ENCODE data around the gene CRYBA2.

CRYBA2 gene

DNA sequence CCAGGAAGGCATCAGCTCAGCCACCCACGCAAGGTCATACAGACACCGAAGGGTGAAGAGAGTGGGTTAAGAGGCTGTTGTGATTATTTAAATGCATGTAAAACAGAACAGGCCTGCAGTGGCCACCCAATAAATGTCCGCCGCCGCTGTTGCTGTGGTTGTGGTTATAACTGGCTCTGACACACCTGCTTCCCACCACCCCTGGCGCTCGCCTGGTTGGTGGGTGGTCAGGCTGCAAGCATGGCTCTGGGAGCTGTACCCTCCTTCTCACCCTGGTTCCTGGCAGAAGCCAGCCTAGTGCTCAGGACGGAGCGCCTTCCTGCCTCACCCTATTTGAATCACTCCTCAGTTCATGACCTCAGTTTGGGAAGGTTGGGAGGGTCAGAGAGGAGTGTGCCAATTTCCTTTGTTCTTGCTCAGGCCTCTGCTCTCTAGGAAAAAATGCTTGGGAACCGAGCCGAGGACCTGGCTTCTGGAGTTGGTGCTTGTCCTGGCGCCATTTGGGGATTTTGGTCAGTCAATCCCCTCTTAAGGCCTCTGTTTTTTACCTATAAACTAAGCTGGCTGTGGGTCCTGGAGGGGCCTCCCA is 5.3 kb upstream of the CRYBA2 start:
- no peak for DNase-seq

DNA sequence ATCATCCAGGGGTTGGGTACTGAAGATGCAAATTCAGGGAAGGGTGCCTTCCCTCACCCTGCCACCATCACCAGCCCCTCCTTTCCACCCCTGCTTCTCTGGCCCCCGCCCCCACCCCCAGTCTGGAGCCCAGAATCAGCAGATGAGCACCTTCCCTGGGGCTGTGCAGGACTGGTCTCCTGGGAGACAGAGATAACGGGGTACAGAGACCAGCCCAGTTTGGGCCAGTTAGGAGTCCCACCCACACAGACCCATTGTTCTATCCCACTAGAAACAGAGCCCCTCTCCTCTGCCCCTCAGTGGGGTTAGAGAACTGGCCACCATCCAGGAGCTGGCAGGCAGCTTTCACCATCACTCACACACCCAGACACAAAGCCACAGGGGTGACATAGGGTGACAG is 4.5 kb upstream of the CRYBA2 start:
- no peak for DNase-seq

DNA sequence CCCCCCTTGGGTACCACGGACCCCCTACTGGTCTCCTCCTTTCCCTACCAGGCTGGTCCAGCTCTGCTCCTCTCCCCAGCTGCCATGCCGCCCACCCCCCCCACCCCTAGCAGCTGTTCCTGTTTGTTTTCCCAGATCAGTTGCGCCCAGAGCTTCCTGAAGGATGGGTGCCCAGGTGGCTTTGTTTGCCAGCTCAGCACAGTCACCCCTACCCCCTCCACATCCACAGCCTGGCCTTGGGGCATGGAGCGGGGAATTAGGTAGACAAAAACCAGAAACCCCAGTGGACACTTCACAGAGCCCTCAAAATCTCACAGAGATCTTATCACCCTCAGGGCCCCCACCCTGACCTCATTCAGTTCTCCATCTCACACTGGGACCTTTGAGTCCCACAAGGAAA is 3.7 kb upstream of the CRYBA2 start:
- no peak for DNase-seq

DNA sequence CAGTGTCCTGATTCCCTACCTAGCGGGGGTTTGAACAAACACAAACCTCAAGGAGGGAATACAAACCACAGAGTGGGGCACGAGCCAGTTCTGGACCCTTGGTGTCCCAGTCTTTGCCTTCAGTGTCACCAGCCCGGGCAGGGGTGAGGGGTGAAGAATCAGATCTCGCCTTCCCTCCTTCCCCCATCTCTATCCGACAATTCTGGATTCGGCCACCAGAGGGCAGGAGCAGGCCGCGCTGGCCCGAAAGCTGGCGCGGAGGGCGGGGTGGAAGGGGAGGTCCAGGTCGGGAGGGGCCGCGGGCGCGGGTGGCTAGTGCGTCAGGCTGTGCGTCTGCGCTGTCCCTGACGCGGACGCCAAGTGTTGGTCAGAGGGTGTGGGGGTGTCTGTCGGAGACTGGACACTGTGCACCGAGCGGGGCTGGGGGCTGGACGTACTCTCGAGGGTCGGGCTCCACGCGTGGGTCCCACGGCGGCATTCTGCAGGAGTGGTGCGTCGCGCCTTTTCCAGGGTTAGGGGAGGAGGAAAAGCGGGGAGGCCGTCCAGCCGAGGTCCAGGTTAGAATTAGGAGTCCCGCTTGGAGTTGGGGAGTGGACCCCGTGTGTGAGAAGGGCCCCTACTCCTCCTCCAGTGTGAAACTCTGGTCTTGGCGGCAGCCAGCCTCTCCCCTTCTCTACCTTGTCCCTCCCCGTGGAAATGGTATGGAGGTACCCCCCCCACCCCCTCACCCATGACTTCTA is 2.9 kb upstream of the CRYBA2 start:
- peak; percentile 68 for DNase-seq

DNA sequence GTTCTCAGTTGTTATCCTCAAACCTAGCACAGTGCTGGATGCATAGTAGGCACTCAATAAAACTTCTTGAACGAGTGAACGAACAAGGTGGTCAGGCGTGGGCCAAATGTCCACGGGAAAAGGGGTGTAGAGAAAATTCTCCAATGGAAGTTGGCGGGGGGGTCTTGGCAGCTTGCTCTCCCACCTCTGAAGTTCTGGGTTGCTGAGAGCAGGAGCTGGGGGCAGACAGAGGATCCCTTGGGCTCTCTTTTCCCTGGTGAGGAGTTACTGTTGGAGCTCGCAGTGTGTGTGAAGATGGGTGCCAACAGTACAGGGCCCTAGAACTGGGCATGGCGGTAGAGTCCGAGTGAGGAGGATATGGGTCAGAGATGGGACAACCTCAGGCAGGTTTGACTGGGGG is 2.3 kb upstream of the CRYBA2 start:
- DNase-seq: no peak

DNA sequence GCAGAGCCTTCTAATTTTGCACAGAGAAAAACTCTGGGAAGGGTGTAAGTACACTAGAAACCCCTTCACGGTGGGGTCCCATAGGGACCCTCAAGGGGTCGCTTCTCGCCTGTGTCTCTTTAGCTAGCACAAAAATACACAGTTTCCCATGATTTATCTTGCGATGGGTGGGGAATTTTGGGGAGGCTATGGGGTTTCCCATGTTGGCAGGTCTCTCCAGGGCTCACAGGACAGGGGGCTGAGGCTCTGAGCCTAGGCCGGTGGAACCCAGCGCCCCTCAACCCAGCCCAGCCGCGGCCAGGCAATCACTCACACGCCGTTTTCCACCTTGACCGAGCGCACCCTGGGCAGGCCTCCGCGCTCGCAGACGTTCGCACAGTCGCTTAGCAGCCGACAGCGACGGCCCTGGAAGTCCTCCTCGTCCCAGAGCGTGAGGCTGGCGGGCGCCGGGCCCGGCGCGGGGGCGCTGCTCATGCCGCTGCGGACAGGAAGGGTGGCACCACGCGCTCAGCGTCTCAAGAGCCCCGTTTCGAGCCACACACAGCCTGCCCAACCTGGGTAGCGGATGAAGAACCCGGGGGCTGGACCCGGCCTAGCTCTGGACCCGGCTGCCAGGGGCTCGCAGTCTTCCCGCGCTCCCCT is 398 bp downstream of the CRYBA2 start:
- no peak for DNase-seq

DNA sequence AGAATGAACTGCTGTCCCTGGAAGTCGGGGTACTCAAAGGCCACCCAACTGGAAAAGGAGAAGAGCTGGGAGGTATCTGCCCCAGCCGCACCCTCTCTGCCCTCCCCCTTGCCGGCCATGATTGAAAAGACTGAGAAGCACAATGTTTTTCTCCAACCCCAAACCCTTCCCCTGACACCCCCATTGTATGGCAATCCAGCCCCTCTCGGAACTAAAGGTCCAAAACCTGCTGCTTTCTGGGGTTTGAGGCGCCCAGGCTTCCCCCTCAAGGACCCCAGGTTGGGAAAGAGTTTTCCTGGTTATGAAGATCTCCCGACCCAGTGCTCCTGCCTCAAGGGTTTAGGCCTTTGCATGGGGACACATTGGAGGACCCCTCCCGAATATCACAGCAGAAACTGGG is 1.0 kb downstream of the CRYBA2 start:
- no peak for DNase-seq

DNA sequence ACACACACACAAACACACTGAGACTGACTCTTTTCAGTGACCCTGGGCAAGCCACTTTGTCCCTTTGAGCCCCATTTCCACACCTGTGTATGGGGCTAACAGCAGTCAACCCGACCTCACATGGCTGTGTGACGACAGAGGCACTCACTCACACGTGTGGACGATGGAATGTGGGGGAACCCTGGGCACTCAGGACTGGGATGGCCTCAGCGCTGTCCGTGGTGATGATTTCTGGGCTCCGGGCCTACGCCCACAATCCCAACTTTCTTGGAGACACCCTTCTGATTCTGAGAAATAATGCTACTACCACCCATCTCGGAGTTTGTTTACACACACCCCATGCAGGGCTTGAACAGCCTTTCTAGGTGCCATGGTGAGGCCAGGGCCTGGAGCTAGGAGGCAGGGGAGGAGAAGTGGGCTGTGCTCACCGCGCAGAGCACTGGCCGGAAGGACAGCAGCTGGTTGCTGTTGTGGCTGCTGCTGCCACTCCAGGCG is 1.5 kb downstream of the CRYBA2 start:
- no peak for DNase-seq

DNA sequence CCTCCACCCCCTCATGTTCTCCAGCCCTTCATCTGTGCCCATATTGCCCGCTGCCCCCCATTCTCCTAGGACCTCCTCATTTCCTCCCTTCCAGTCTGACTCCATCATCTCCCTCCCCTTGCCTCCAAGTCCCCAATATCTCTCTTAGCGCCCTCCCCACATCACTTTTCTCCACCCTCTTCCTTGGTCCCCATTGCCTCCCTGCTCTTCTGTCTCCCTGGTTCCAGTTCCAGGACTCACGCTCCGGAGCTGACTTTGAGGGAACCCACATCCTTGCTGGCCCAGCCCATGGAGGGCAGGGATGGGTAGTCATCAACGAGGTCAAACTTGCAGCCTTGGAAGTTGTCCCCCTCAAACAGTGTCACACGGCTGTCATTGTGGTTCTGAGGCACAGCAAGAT is 2.6 kb downstream of the CRYBA2 start:
- no peak for DNase-seq

DNA sequence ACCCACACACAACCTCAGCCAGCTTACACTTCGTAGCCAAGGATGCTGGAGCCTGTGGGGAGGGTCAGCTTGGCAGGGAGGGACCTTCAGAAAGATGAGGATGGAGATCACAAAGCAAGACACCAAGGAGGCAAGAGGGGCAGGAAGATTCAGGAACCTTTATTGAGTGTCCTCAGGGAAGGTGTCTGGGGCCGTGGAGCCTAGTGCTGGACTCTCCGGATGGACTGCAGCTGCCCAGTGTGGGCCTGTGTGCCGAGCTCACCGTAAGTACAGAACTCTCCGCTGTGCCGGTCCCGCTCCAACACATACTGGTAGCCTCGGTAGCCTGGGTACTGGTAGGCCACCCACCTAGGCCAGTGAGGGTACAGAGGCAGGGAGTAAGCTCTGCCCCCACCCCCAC is 3.2 kb downstream of the CRYBA2 start:
- no peak for DNase-seq

DNA sequence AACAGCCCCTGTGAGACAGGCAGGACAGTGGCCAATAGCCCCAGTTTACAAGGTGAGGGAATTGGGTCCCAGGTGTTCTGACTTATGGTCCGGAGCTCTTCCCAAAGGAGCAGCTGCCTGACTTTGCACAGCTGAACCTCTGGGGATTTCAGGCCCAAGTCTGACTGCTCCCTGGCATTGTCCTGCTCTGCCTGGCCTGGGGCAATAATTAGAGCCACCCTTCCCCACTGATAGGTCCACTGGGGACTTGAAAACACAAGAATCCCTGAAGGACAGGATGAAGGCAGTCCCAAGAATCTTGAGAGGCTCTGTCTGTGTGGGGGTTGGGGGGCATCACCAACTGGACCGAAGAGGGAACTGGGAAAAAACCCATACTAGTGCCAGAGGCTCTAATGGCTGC is 4.6 kb downstream of the CRYBA2 start:
- no peak for DNase-seq

DNA sequence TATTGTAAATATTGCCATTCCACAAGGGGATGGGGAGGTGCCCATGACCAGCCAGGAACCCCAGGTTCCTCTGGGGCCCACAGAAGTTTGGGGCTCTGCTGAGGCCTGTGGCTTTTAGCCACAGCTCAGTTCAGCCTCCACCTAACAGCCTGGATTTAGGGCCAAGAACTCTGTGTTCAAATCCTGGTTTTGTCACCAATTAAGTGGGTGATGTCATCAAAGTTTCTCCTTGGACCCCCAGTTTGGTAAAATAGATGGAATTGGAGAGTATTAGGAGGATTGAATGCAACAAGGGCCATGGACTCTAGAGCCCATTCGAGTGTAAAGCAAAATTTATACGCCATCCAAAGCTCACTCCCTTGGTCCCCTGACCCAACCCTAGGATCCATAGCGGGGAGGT is 5.1 kb downstream of the CRYBA2 start:
- no peak for DNase-seq

DNA sequence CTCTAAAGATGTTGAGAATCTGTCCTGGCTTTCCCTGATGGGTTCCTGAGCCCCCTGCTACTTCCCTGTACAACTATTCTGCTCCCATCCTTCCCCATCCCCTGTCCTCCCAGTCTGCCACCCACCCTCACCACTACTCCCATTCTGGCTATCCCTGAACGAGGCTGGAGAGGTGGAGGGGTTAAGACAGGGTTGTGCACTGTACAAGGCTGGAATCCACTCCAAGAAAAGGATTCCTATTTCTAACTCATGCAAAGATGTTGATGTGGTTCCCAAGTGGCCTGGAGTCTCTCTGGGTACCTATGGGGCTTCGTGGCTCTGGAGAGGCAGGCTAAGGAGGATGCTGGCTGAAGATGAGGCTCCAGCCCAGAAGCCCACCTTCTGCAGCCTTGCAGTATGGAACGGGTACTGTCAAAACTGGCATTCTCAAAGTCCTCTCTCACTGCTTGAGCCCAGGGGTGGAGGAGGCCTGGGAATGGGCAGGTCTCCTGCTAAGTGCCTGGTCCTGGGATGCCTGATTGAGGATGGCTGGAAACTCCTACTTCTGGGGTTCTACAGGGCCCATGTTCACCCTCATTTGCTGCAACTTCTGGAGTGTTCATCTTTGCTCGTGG is 7.0 kb downstream of the CRYBA2 start:
- no peak for DNase-seq

DNA sequence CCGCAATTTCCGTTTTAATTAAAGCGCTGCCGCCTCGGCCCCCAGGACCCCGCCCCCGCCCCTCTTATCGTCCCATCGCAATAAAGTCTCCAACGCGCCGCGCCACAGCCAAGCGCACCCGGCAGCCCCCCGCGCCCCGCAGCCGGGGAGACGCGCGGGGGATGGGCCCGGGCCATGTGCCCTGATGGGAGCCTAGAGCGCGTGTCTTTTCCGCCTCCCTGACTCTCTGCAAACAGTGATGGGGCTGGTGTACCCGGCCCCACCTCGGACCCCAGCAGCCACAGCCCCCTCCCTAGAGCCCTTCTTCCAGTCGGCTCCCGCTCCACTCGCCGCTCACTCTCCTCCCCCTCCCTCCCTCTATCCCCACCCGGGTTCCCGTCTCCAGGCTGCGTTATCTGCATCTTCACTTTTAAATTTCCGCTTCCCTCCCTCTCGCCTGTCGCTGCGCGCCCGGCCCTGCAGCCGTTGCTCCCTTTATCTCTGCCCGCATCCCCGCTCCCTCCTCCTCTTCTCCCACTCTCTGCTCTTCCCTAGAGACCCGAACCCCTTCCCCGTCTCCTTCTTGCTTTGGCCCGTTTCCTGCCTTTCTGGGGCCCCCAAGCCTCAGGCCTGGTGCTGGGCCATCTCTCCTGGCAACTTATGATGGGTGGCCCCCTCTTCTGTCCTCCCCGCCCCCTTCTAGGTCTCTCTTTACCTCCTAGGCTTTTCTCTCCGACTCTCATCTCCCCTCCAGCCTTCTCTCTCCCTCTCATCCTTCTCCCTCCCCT is 7.7 kb downstream of the CRYBA2 start:
- no peak for DNase-seq

DNA sequence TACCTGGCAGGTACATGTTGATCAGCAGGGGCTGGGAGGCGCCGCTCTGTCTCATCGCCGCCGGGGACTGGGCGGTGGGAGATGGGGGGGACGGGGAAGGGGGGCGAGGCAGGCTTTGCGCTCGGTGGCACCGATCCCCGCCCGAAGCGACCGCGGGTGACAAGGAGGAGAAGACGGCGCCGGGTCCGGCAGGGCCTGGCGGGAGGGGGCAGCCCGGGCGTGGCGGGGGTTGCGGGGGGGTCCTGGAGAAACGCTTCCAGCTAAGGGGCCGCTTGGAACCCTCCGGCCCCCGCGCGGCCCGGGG is 8.2 kb downstream of the CRYBA2 start, which contains the start of gene FEV:
Gene FEV, minus strand, starts transcription at position 164 of the 304 bp plus-strand sequence. Its CDS starts 109 bp downstream, at position 55.
- no peak for DNase-seq

DNA sequence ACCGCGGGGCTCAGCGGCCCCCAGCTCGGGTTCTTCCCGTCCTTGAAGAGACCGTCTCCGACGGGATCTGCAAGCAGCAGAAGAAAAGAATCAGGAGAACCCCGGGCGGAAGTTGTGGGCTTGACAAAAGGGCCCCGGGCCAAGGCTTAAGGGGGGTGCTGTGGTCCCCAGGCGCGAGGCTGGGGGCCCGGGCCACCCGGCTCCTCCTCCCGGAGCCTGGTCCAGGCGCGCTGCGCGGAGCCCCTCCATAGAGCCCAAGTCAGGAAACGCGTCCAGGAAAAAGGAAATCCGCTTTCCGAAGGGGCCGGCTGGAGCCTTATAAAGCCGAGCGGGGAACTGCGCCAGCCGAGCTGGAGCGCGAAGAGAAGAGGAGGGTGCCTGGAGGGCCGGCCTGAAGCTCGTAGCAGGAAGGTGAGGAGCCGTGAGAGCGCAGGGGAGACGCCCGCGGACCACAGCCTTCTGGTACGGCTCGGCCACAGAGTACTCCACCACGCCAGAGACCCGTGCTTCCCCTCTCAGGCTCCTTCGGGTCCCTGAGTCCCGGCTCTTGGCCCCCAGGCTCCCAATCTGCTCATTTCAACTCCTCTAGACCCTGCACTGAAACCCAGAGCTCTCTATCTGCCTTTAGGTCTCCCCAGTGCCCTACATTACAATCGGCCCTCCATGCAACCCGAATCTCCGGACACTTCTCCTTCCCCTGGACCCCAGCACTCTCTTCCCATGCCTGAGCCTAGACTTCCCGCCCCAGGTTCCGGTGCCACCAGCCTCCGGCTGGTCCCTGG is 8.8 kb downstream of the CRYBA2 start:
- no peak for DNase-seq

DNA sequence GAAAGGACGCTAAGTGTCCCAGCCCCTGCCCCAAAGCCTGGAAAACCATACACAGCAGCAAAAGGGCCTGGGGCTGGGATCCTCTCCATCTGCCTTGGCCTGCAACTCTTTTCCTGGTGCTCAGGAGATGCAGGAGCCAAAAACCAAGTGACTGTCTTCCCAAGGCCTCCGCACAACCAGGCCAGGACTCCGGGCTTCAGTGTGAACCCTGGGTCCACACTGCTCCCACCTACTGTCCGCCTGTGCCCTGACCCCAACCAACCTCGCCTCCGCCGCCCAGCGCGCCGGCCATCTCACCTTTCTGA is 9.3 kb downstream of the CRYBA2 start:
- no peak for DNase-seq

DNA sequence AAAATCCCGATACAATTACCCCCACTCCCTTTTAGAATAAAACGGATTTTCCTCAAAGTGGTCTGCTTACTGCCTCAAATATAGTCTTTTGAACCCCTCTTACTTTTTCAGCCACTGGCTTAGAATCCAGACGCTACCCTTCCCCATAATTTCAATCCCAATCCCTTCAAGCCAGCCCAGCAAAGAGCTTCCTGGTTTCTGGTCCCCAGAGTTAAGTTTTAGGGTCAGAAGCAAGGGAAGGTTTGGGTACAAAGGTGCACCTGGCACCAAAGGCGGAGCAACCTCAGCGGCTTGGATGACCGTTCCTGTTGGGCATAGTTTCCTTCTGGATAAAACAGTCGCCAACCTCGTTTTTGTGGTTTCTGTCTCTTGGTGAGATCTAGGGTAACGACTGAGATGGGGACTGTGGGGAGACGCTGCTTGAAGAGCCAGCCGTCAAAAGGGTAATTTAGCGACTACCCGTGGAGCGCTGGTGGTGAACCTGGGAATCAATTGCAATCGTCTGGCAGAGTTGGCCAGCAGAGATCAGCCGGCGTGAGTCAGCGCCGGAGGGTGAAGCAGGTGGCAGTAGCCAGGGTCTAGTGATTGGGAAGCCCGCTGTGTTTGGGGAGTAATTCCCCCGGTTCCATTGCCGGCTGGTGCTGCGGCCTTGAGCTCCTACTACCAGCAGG is 9.8 kb downstream of the CRYBA2 start:
- no peak for DNase-seq

DNA sequence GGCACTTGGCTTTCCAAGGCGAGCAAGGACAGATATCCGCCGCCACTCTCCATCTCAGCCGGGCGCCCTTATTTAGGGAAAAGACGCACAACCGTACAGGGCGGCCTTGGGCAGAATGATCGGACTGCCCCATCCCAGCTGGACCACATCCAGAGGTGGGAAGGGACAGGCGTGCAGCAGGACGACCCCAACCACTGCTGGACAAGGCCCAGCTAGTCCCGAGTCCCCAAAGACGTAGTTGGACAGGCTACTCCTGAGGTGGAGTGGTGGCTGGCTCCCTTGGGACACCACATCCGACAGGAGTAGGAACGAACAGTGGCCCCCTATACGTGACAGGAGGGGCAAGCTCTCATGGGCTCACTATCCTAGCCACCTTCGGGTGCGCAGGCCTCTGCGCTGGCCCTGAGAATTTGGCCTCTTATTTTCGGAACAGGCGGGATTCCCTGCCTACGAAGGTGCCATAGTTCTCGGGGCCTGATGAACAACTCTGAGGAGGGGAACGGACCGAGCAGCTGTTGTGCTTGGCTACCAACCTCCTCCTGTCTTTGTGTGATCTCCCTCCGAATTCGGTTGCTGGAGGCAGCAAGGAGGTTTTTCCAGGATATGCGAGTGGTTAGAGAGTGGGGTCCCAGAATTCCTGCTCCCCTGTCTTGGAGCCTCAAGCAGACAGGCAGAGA is 10.5 kb downstream of the CRYBA2 start:
- DNase-seq: no peak

DNA sequence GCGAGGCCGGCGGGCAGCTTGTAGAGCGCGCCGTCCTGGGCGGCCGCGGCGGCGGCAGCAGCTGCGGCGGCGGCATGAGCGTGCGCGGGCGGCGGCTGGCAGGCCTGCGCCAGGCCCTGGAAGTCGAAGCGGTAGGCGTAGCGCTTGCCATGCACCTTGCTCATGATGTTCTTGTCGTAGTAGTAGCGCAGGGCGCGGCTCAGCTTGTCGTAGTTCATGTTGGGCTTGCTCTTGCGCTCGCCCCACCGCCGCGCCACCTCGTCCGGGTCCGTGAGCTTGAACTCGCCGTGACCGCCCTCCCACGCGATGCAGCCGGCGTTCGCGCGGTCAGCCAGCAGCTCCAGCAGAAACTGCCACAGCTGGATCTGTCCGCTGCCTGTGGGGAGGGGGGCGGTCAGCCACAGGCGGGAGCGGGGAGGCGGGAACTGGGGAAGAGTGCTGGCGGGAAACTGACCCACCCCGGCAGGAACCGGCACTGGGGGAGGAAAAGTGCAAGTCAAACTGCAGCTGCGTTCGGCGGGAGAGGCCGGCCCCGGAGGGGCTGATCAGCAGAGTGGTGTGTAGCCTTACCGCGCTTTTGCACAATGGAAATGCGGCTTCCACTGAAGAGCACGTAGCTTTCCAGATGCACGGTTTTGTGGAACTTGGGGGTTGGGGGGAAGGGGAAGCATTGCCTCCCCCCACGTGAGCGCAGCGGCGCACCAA is 11.2 kb downstream of the CRYBA2 start:
- DNase-seq: no peak

Measured in effector CD4-positive, alpha-beta T cell (primary cell).